ENCODE results near the gene ADH4. TPM values are rescaled to one million over a fixed set of nuclear protein-coding genes. Genes with fewer than 3 reads are reported as not detected.
"Not testable (repeated sequence)": the region's sequence is repeated elsewhere in the genome, so short reads cannot be mapped to it uniquely, and the experiment has no call there.

The ADH4 gene
- total RNA-seq (2014; rRNA removed; shearing (Covaris generic)), result not detected in 2 replicates

DNA sequence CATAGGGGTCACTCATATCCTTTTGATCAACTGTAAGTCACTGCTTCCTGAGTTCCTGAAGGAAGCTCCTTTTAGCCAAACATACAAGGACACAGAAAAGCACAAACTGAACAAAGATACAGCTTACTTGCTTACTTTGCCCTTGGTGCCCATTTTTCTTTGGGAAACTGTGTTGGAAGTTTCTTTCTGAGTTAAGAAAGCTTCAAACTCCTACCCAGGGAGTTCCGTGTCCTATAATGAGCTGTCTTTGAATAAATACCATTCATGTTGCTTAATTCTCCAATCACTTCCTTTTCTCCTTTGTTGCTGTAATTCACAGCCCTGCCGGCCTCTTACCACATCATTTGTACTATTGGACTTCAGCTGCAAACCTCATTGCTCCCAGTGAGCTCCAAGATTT, at the start of gene ADH4:
Gene ADH4 (minus strand): TSS at position 228 of the 400 bp plus-strand sequence. CDS start 75 bp downstream, at position 153.
- in situ Hi-C loops (cut with HindIII; ENCODE audit: low sequenced_read_pairs), result no loop called here

DNA sequence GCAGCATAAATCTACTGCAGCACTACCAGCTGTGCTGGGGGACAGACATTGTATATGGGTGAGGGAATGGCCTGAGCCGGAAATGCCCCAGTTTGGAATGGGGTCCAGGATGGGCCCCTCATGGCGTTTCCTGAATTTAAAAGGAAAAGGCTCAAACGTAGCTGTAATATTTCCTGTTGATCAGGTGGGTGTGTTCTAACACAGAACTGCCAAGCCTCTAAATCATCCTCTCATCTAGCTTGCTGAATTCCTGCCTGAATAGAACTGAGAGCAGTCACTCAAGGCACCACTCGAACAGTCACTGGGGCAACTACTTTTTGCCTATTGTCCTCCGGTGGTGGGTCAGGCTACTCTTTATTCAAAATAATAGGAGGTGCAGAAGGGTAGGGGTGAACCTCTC, 46.2 kb upstream of the ADH4 start:
- in situ Hi-C loops (cut with HindIII; ENCODE audit: low sequenced_read_pairs), result no loop called here
- no peak for DNase-seq (ENCODE audit: low spot score)

More for the DNA sequence above, at the start of gene ADH4:
- DNase-seq (ENCODE audit: low spot score), result no peak

DNA sequence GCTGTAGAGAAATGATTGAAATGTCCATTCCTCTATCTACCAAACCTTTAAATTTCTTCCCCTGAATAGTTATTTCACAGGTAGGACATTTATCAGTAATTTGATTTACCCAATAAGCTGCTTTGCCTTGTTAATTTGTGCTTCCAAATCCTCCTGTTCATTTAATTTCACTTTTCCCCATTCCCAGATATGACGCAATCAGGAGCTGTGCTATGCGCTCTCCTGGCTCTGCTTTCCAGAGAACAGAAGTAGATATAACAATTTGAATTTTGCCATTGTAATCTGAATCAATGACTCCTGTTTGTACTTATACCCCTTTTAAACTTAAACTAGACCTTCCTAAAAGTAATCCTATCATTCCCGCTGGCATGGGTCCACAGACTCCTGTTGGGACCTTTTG, 45.8 kb upstream of the ADH4 start:
- DNase-seq (ENCODE audit: low spot score); in situ Hi-C loops (cut with HindIII; ENCODE audit: low sequenced_read_pairs): not testable (repeated sequence)

DNA sequence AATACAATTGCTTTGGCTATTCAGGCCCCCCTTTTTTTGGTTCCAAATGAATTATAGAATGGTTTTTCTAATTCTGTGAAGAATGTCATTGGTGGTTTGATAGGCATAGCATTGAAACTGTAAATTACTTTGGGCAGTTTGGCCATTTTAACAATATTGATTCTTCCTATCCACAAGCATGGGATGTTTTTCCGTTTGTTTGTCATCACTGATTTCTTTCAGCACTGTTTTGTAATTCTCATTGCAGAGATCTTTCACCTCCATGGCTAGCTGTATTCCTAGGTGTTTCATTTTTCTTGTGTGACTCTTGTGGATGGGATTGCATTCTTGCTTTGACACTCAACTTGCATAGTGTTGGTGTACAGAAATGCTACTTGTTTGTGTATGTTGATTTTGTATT, 41.9 kb upstream of the ADH4 start:
- DNase-seq (ENCODE audit: low spot score), result no peak
- in situ Hi-C loops (cut with HindIII; ENCODE audit: low sequenced_read_pairs), result no loop called here

DNA sequence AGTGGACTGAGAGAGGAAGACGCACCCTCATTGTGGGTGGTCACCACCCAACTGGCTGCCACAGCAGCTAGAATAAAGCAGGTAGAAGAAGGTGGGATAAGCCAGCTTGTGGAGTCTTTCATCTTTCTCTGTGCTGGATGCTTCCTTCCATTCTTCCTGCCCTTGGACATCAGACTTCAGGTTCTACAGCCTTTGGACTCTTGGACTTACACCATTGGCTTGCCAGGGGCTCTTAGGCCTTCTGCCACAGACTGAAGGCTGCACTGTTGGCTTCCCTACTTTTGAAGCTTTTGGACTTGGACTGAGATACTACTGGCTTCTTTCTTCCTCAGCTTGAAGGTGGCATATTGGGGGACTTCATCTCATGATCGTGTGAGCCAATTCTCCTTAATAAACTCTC, 41.5 kb upstream of the ADH4 start:
- DNase-seq (ENCODE audit: low spot score), result no peak
- in situ Hi-C loops (cut with HindIII; ENCODE audit: low sequenced_read_pairs), result no loop called here

DNA sequence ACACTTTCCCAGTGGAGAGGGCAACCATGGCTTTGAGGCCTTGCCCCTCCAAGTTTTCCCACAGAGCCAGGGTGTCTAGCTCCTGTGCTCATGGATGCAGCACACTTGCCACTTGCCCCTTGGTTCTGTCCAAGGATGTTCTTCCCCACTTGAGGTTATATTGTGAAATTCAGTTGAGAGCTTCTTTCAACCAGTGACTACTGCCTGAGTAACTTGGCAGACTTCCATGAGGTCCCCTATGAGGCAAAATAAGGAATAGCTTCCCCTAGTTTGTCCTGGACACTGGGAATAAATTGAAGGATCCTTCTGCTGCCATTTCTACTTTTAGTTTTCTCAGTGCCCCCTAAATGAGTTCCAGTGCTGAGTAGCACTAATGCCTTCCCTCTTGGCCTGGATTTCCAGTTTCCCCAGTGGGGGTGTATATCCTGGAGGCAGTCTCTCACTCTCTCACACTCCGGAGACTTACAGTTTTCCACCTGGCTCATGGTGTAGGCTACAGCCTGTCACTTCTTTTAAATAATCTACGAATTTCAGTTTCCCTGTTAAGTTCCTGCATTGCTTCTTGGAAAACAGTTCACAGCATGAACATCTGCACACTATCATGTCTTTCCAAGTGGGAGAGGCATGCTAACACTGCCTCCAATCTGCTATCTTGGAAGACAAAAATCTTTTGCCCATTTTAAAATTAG, 36.4 kb upstream of the ADH4 start:
- in situ Hi-C loops (cut with HindIII; ENCODE audit: low sequenced_read_pairs), result no loop called here
- no peak for DNase-seq (ENCODE audit: low spot score)

DNA sequence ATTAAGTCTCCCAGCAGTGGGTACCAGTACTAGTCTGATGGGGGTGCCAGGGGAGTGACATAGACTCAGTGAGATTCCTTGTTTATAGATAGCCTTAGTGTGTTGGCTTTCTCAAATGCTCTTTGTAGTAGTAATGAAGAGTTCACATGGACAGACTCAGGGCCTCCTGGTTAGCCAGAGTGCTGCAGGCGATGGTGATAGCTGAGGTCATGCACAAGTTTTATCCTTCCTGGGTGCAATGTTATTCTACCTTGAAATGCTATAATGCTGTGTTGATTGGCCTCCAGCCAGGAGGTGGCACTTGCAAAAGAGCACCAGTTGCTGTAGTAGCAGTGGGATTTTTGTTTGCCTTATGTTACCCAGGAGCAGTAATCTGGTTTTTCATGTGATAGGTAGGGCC, 35.5 kb upstream of the ADH4 start:
- in situ Hi-C loops (cut with HindIII; ENCODE audit: low sequenced_read_pairs), result no loop called here
- DNase-seq (ENCODE audit: low spot score), result no peak

DNA sequence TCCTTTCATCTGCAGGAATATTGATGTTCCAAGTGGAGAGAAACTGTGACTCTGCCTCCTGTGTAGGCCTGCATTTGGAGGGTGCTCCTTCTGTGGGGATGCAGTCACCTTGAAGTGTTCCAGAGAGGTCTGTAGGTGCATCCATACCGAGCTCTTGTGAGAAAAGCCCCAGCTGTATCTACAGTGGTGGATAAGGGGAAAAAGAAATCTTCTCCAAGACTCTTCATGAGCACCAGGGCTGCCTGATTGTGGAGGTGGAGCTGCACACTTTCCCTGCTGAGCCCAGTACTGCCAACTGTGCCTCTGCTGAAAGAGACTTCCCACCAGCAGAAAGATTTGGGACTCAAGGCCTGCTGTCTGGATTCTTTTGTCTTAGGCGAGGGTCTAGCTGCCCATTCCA, 35.1 kb upstream of the ADH4 start:
- DNase-seq (ENCODE audit: low spot score), result no peak
- in situ Hi-C loops (cut with HindIII; ENCODE audit: low sequenced_read_pairs), result no loop called here

DNA sequence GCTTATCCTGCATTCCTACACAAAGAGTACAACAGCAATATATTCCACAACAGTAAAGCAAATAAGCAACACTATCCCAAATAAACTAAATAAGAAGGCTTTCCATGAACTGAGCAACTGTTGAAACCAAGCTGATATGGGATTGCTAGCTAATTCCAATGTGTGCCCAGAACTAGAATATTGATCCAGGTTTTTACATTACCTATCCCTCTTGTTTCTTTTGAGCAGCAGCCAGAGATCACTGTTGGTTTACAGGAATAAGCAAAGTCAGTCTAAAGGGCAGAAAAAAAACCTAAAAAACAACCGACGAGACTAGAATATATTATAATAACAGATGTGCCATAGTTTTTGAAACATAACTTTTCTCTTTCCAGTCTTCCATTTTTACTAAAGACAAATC, 22.4 kb upstream of the ADH4 start:
- DNase-seq (ENCODE audit: low spot score), result no peak
- in situ Hi-C loops (cut with HindIII; ENCODE audit: low sequenced_read_pairs), result no loop called here

DNA sequence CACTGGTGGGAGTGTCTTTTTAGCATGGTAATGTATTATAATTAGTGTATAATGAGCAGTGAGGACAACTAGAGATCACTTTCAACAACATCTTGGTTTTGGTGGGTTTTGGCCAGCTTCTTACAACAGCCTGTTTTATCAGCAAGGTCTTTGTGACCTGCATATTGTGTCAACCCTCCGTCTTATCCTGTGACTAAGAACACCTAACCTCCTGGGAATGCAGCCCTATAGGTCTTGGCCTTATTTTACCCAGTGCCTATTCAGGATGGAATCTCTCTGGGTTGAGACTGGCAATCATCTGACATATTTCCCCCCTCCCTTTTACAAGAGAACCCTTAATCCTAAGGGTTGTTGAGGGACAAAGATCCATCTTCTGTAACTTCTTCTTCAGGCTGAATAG, 21.9 kb upstream of the ADH4 start:
- no peak for DNase-seq (ENCODE audit: low spot score)
- in situ Hi-C loops (cut with HindIII; ENCODE audit: low sequenced_read_pairs), result no loop called here

DNA sequence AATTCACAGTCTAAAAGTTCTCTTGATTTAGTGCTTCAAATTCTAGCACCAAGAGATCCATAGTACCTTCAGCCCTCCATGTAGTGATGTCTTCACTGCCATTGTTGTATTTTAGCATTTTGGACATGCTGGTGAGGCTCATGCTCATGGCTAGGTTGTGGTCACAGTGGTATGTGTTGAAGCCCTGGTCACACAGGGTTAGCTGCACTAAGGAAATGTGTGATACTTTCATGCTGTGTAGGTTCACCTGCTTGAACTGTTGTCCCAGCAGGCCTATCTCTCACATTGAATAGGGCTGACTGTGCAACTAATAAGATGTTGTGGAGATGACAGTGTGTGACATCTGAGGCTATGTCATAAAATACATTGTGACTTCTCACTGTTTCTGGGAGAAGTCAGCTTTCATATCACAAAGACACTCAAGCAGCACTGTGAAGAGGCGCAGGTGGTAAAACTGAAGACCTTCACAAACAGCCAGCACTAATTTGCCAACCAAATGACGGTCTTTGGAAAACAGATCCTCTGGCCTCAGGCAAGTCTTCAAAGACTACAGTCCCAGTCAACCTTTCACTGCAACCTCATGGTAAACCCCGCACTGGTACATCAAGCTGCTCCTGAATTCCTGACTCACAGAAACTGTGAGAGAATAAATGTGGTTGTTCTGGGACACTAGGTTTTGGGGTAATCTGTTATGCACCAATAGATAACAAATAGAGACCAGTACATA, 17.4 kb upstream of the ADH4 start:
- DNase-seq (ENCODE audit: low spot score), result no peak
- in situ Hi-C loops (cut with HindIII; ENCODE audit: low sequenced_read_pairs), result no loop called here

DNA sequence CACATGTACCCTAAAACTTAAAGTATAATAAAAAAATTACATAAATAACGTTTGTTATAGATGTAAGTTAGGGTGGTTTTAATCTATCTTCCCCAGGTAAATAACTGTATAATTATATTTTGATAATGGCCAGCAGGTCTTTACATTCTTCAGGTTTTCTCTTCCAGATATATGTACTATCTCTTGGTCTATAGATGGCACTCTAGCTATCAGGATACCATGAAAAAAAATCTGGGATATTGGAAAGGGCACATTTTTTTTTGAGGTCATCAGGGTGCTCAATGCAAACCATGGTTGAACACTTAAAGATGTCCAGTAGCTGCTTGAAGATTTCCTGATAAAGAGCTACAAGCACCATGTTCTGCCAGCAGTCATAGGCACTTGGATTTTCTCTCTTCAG, 15.6 kb upstream of the ADH4 start:
- DNase-seq (ENCODE audit: low spot score), result no peak
- in situ Hi-C loops (cut with HindIII; ENCODE audit: low sequenced_read_pairs), result no loop called here

DNA sequence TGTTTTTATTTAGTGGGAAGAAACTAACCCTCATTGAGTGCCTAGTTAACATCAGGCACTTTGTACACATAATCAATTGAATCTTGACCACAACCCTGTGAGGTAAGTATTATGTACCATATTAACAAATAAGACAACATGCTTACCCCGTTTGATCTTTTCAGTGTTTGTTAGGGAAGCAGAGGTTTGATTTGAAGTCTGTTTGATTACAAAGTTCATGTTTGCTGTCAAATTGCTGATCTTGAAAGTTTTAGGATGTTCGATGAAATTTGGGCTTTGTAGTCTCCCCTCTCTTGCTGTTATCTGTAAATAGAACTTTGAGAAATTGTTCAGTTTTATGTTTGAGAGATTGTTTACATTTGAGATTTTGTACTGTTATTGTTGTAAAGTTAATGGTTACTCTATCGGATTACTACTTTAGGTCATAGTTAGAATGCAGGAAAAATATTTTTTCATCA, 13.4 kb upstream of the ADH4 start:
- in situ Hi-C loops (cut with HindIII; ENCODE audit: low sequenced_read_pairs), result no loop called here
- DNase-seq (ENCODE audit: low spot score), result no peak

DNA sequence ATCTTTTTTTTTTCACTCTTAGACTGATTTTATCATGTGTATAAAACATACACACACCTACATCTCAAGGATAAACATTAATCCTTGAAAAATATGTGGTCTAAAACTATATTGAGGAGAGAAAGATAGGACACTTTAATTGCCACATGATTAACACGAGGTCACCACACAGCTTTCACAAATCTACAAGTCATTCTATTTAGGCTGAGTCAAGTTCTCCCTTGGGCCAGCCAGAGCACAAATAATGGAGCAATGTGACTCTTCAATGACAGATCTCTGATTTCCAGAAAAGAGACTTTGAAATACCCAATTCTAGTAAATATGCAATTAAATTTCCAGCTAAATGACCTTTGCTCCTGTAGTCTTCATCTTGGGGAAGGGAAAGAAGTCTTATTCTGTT, 12.9 kb upstream of the ADH4 start:
- in situ Hi-C loops (cut with HindIII; ENCODE audit: low sequenced_read_pairs), result no loop called here
- no peak for DNase-seq (ENCODE audit: low spot score)

DNA sequence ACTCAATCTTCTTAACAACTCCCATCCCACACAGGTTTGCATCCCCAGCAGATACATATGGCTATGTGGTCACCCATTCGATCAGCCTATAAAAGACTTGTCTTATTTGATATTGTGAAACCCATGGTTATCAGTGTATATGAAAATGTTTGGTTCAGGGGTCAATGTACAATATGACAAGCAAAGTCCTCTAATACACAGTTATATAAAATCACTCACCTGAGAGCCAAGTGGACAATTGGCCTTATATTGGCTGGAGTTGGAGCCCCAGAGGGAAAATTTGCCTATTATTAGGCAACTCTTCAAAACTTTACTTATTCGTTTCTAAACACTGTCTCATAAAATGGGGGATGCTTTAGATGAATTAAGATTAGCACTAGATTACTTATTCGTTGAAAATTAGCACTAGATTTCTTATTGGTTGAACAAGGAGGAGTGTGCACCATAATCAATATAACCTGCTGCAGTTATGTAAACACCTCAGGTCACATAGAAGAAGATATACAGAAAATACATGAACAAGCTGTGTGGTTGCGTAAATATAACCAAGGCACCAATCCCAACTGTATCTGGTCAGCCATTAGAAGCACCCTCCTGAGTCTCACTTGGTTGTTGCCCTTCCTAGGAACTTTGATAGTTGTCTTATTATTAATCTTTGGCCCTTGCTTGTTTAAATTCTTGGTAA, 10.7 kb upstream of the ADH4 start:
- no peak for DNase-seq (ENCODE audit: low spot score)
- in situ Hi-C loops (cut with HindIII; ENCODE audit: low sequenced_read_pairs), result no loop called here

DNA sequence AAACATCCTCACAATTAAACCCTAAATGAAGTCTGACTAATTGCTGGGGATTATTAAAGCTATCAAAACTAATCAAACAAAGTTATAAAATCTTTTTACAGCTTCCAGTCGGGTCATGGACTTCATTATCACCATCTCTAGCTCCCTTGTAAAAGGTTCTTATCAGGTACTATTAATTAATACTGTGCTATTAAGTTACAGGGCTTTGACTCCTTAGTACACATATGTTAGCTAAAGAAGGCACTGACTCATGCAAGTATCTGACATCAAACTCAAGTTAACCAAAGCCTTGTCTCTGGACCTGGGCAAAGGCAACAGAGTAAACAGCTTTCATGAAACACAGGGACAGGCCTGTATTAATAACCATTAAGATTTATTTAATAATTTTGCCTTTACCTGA, 7.9 kb upstream of the ADH4 start:
- in situ Hi-C loops (cut with HindIII; ENCODE audit: low sequenced_read_pairs), result no loop called here
- DNase-seq (ENCODE audit: low spot score), result no peak

DNA sequence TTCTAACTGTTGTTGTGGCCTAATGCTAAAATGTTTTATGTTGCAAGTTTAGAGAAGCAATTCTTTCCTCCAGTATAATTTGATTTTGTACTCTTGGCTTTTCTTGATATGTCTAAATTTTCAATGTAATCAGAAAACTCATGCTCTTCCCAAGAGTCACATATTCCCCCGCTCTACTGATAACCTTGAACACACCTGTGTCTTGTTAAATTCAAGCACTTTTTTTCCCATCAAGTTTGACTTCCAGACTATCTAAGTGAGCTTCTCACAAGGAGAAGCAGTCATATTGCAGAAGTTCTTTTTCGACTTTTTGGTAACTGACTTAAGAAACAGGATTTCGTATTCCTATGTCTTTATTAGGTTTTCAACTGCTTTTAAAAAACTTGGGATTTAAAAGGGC, 7.4 kb upstream of the ADH4 start:
- DNase-seq (ENCODE audit: low spot score), result no peak

DNA sequence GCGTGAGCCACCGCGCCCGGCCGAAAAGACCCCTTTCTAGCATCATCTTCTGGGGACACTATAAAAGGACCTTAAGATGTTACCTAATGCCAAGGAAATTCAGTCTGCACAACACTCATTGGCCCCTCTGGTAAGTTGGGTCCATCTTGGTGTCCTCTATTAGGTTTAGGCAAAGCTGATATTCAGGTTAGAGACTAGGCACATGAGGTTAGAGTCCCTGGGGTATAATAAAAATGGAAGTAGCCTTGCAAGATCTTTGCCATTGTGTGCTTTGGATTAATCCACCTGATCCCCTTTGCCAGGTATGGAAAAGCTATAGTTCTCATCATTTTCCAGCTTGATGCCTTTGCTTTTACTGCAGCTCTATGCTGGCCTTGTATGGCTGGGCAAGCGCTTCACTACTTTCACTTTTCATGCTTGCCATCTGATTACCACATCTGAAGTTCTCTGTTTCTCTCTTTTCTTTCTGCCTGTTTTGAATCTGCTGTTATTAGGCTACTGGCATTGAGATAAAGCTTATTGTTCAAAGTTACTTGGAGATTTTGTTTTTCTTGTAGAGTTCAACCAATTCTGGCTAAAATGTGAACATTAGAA, 5.4 kb upstream of the ADH4 start:
- DNase-seq (ENCODE audit: low spot score), result no peak
- in situ Hi-C loops (cut with HindIII; ENCODE audit: low sequenced_read_pairs), result no loop called here

More for the DNA sequence above, 7.4 kb upstream of the ADH4 start:
- in situ Hi-C loops (cut with HindIII; ENCODE audit: low sequenced_read_pairs), result no loop called here

DNA sequence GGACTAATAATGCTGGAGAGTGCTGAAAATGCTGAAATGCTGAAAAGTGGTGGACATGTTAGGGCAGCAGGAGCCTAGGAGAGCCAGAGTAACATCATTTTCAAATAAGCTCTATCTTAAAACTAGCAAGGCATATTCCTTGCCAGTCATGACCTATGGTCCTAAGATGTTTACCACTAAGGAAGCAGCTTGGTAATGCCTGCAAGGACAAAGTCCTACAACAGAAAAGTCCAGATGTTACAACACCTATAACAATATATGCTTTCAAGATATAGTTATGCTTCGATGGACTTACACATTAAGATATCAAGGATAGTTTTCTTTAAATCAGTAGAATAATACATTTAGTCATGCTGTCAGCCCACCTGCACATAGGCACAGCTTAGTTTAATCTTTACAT, 4.5 kb upstream of the ADH4 start:
- no peak for DNase-seq (ENCODE audit: low spot score)
- in situ Hi-C loops (cut with HindIII; ENCODE audit: low sequenced_read_pairs), result no loop called here

DNA sequence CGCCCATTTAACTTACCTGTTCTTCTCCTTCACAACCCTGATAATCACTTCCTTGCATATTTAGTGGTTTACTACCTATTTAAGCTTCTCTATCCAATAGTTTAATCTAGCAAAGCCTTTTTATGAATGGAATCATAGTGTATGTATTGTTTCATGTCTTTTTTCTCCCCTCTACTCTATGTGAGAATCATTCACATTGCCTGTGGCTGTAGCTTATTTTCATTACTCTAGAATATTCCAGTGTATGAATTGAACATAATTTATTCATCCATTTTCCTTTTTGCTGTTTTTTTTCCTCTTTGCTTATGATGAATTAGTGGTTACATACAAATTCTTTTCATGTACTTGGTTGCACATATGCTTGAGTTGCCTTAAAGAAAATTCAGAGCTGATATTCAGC, 490 bp upstream of the ADH4 start:
- DNase-seq (ENCODE audit: low spot score), result no peak
- in situ Hi-C loops (cut with HindIII; ENCODE audit: low sequenced_read_pairs), result no loop called here
